Cardiac fibroblast (primary cell): ENCODE measurements around the gene SPTLC2.

Experiments used
- DNase-seq, 2 donors: peaks; one replicate each; pipeline versions ENCODE4 v3.0.0 to v3.0.0-alpha.2; 2010; ENCODE audit warnings: low read depth in 2 of 2
- H3K4me3 ChIP-seq, 2 donors: replicated peaks in 1 of 2; 1 replicate in 1 of 2; 2 replicates in 1 of 2; pipeline ENCODE4 v1.5.1; 2011; ENCODE audit warnings: low read depth in 2 of 2, low read length in 2 of 2, mild to moderate bottlenecking in 2 of 2, moderate library complexity in 1 of 2
- TF ChIP-seq, protein P1 (sequence below): IDR thresholded peaks from one replicate; pipeline ENCODE4 v1.5.1; 2011; ENCODE audit warnings: low read depth, mild to moderate bottlenecking, low read length, inconsistent platforms

Gene SPTLC2

DNA sequence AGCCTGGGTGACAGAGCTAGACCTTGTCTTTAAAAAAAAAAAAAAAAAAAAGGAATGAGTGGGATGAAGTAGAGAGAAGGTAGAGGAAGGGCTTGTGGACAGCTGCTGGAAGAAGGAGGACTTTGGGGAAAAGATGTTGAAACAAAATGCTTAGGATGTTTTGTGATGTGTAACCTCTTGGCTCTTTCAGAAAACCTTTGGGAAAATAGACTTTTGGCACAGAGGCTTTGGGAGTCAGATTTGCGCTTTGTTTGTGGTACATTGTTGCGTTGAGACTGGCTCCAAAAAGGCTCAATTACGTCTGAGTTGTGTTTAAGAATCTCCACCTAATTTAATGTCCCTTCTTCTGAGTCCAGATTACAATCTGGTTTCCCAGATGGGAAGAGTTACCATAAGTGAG lies 32.9 kb upstream of the SPTLC2 start:
- no peak overlapping the region for H3K4me3 ChIP-seq
- peak; percentile 16 to 32 for DNase-seq
- TF ChIP-seq, protein P1, sequence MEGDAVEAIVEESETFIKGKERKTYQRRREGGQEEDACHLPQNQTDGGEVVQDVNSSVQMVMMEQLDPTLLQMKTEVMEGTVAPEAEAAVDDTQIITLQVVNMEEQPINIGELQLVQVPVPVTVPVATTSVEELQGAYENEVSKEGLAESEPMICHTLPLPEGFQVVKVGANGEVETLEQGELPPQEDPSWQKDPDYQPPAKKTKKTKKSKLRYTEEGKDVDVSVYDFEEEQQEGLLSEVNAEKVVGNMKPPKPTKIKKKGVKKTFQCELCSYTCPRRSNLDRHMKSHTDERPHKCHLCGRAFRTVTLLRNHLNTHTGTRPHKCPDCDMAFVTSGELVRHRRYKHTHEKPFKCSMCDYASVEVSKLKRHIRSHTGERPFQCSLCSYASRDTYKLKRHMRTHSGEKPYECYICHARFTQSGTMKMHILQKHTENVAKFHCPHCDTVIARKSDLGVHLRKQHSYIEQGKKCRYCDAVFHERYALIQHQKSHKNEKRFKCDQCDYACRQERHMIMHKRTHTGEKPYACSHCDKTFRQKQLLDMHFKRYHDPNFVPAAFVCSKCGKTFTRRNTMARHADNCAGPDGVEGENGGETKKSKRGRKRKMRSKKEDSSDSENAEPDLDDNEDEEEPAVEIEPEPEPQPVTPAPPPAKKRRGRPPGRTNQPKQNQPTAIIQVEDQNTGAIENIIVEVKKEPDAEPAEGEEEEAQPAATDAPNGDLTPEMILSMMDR: no peak

DNA sequence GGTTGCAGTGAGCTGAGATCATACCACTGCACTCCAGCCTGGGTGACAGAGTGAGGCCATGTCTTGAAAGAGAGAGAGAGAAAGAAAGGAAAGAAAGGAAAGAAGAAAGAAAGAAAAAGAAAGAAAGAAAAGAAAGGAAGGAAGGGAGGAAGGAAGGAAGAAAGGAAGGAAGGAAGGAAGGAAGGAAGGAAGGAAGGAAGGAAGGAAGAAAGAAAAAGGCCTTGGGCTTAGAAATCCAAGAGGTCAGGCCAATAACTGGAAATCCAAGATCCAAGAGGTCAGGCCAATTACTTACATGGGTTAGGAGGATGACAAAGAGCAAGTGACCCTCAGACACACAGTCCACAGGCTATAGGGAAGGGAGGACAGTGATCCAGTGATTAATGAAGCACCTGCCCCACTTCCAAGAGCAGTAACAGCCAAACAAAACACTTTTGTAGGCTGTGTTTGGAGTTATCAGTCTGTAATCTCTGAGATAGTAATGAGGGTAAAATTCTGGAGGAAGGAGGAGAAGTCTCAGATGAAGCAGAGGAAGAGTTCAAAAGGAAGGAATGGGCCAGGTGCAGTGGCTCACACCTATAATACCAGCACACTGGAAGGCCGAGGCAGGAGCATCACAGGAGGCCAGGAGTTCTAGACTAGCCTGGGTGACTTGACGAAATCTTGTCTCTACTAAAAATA lies 32.2 kb upstream of the SPTLC2 start:
- TF ChIP-seq, protein P1: no peak
- no peak for DNase-seq

DNA sequence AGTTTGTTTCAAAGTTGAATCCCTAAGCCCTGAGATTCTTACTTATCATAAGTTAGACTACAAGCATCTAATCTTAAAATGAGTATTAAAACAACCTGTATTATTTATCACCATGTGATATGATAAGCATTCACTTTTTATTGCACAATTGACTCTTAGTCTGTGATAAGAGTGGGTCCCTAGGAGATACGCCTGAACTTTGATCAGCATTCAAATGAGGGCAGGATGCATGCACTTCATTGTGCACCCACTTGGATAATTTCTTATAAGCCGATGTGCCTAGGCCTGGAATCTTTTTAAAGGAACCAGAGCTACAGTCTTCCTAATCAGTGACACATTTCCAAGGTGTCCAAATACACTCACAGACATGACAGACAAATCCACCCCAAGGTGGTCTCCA lies 31.4 kb upstream of the SPTLC2 start:
- no peak for DNase-seq
- H3K4me3 ChIP-seq: no peak overlapping the region
- TF ChIP-seq, protein P1: no peak

More for the DNA sequence above, 32.2 kb upstream of the SPTLC2 start:
- no peak overlapping the region for H3K4me3 ChIP-seq

DNA sequence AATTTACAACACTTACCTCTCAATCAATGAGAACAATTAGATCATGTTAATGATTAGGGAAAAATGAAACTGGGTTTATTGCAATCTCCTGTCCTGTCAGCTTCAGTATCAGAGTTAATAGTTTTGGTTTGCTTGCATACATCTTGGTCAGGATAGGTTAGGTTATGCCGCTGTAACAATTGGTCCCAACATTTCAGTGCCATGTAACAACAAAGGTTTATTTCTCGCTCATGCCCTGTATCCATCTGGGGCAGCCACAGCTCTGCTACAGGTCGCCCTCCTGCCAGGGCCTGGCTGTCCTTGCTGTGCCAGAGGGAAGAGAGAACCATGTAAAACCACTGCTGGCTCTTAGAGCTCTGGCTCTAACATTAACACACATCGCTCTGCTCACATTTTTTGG lies 30.5 kb upstream of the SPTLC2 start:
- TF ChIP-seq, protein P1: no peak
- DNase-seq: no peak
- H3K4me3 ChIP-seq: no peak overlapping the region

DNA sequence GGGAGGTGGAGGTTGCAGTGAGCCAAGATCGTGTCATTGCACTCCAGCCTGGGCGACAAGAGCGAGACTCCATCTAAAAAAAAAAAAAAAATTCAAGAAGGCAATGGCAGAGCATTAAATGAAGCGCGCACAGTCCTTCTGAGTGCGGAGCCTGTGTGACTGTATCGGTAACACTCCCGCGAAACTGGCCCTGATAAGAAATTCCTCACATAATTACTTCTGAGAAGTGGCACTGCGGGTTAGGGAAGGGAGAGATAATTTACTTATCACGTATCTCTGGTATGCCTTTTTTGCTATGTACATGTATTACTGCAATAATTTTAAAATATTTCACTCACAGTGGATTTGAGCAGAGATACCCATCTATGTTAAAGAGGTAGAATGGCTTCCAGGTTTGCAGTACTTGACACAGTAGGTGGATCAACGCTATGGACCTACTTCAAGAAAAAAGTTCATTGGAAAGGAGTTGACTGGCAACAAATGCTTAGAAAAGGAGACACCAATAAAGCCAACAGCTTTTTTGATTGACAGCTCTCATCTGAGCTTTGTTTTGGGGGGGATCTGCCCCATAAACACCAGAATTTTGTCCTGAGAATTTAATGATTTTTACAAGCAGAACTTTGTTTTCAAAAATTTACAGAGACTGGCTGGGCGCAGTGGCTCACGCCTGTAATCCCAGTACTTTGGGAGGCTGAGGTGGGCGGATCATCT lies 29.2 kb upstream of the SPTLC2 start:
- no peak overlapping the region for H3K4me3 ChIP-seq
- DNase-seq: no peak
- TF ChIP-seq, protein P1: no peak

DNA sequence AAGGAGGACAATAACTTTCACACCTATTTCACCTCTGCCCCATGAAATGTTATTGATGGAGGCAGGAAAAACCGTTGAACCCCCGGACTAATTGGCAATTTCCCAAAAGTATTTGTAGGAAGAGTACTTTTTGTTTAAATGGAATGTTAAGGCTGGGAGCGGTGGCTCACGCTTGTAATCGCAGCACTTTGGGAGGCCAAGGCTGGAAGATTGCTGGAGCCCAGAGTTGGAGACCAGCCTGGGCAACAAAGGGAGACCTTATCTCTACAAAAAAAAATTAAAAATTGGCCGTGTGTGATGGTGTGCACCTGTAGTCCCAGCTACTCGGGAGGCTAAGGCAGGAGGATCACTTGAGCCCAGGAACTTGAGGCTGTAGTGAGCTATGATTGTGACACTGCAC lies 26.0 kb upstream of the SPTLC2 start:
- TF ChIP-seq, protein P1: no peak

More for the DNA sequence above, 26.0 kb upstream of the SPTLC2 start:
- H3K4me3 ChIP-seq: peak overlapping the region; percentile 42
- no peak for DNase-seq
